ENCODE measurements around the gene TXNRD1.
A peak's percentile ranks its signal among the peaks of the same experiment; 100 is the strongest.
"Not testable (repeated sequence)": the region's sequence is repeated elsewhere in the genome, so short reads cannot be mapped to it uniquely, and the experiment has no call there.

Gene TXNRD1

DNA sequence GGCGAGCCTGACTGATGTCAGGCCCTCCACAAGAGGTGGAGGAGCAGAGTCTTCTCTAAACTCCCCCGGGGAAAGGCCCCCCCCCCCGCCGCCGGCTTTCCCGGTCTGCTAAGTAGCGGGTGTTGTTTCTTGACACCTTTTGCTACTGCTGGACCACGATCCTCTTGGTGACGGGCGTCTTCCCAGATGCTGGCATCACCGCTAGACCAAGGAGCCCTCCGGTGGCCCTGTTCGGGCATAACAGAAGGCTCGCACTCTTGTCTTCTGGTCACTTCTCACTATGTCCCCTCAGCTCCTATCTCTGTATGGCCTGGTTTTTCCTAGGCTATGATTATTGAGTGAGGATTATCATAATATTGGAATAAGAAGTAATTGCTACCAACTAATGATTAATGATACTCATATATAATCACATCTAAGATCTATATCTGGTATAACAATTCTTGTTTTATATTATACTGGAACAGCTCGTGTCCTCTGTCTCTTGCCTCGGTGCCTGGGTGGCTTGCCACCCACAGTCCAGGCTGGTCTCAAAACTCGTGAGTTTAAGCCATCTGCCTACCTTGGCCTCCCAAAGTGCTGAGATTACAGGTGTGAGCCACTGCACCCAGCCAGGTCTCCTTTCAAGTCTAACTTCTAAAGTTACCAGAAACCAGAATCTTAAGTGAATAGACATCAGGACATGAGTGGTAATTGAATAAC is 78.7 kb downstream of the TXNRD1 start:
- H3K4me3 Mint-ChIP-seq; H3K27ac Mint-ChIP-seq (ENCODE audit: low read depth); ATAC-seq (replicated peaks; ENCODE audit: extremely low read depth, poor library complexity, severe bottlenecking); H3K9me3 Mint-ChIP-seq; H3K27me3 Mint-ChIP-seq; DNase-seq (ENCODE audit: low spot score in 2 of 2): not testable (repeated sequence)
- H3K4me1 Mint-ChIP-seq = peaks cover 33% of the 10 kb centered on the region
- H3K36me3 Mint-ChIP-seq (ENCODE audit: insufficient read depth) = peaks cover 28% of the 10 kb centered on the region

DNA sequence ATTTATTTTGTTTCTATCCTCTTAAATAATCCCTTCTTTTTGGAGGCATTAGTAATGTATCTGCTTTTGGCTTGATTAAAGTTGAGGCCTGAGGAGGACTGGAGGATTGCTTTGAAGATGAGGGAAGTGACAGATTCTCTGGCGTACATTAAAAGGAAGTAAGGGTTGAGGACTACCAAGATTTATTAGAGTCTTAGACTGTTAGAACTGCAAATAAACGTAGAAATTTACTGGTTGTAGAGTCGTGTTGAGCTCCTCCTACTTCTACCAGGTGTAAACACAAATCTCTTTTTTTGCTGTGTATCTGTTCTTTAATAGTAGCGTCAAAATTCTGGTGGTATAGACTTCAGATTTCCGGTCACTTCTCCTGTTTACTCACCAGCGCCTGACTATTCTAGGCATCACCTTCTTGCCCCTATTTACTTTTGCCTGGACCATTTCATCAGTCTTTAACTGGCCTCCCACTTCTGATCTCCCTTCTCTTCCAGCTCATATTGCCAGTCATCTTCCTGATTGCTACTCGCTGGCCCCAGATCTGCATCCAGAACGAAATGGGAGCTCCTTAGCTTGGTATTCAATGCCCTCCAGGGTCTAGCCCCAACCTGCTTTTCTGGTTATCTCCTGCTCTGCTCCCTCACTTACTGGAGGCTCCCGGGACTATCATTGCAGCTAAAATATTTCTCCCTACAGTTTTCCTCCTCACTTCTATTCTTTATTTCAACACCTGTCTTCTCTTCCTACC is 79.5 kb downstream of the TXNRD1 start:
- DNase-seq (ENCODE audit: low spot score in 2 of 2) (no peak), ATAC-seq (replicated peaks; ENCODE audit: extremely low read depth, poor library complexity, severe bottlenecking) (no peak)
- no peak overlapping the region for H3K4me3 Mint-ChIP-seq
- H3K9me3 Mint-ChIP-seq = no peaks in the 10 kb centered on the region
- H3K27me3 Mint-ChIP-seq = no peaks in the 10 kb centered on the region
- peaks cover 32% of the 10 kb centered on the region for H3K36me3 Mint-ChIP-seq (ENCODE audit: insufficient read depth)
- H3K27ac Mint-ChIP-seq (ENCODE audit: low read depth) = no peak overlapping the region
- H3K4me1 Mint-ChIP-seq = peaks cover 34% of the 10 kb centered on the region

DNA sequence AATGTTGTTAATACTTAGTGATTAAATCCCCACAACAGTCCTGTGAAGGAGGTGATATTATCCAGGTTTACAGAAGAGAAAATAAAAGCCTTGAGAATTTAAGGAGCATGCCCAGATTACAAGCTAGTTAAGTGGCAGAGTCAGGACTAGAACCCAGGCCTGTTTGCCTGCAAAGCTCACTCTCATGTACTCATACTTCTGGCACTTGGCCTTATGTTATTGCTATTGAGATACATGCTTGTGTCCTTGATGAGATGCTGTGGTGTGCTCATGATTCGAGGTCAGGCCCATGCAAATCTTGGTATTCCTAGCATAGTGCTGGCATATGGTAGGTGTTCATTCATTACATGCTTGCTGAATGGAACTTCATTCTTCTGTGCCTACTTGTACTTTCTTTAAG is 80.4 kb downstream of the TXNRD1 start:
- peaks cover 37% of the 10 kb centered on the region for H3K4me1 Mint-ChIP-seq
- no peaks in the 10 kb centered on the region for H3K9me3 Mint-ChIP-seq
- no peak overlapping the region for H3K4me3 Mint-ChIP-seq
- no peaks in the 10 kb centered on the region for H3K27me3 Mint-ChIP-seq
- ATAC-seq (replicated peaks; ENCODE audit: extremely low read depth, poor library complexity, severe bottlenecking) (no peak), DNase-seq (ENCODE audit: low spot score in 2 of 2) (no peak)
- H3K27ac Mint-ChIP-seq (ENCODE audit: low read depth) = no peak overlapping the region
- H3K36me3 Mint-ChIP-seq (ENCODE audit: insufficient read depth) = peaks cover 32% of the 10 kb centered on the region

DNA sequence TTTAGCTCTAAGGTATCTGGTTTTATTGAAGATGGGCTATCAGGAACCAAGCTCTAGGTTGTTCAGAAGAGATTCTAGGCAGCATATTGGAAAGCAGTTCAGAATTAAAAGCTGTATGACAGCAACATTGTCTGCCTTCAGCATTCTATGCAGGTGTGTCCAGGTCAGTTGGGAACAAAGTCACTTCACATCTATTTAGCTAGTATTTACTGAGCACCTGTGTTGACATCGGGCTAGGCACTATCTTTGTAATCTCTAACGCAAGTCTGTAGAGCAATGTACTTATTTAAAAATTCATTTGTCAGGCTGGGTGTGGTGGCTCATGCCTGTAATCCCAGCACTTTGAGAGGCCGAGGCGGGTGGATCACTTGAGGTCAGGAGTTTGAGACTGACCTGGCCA is 81.1 kb downstream of the TXNRD1 start:
- DNase-seq (ENCODE audit: low spot score in 2 of 2) (no peak), ATAC-seq (replicated peaks; ENCODE audit: extremely low read depth, poor library complexity, severe bottlenecking) (no peak)
- Mint-ChIP-seq H3K36me3 (ENCODE audit: insufficient read depth) (peaks cover 29% of the 10 kb centered on the region), H3K27me3 (no peaks in the 10 kb centered on the region), H3K4me1 (peaks cover 37% of the 10 kb centered on the region), H3K9me3 (no peaks in the 10 kb centered on the region), H3K4me3 (no peak overlapping the region), H3K27ac (ENCODE audit: low read depth) (no peak overlapping the region)

DNA sequence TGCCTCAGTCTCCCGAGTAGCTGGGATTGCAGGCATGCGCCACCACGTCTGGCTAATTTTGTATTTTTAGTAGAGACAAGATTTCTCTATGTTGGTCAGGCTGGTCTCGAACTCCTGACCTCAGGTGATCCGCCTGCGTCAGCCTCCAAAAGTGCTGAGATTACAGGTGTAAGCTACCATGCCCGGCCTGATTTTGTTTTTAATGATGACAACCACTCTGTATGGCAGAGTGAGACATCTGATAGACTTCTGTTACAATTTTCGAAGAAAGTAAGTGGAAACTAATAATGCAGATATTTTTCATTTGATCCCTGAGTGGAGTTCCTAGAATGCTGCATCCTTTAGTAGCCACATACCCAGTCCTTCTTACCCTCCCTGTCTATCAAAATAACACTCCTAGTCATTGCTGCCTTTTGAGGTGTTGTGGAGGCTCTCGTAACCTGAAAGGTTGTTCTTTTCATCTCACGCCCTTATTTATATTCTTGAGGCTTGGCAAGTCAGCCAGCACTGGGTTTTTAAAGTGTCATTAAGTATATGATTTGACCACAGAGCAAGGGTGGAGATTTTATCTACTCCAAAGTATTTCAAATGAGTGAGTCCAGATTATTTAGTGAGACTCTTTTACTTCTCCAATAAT is 82.0 kb downstream of the TXNRD1 start:
- H3K27ac Mint-ChIP-seq (ENCODE audit: low read depth) = no peak overlapping the region
- no peak for DNase-seq (ENCODE audit: low spot score in 2 of 2)
- no peak overlapping the region for H3K4me3 Mint-ChIP-seq
- H3K9me3 Mint-ChIP-seq = no peaks in the 10 kb centered on the region
- H3K27me3 Mint-ChIP-seq = no peaks in the 10 kb centered on the region
- H3K36me3 Mint-ChIP-seq (ENCODE audit: insufficient read depth) = peaks cover 29% of the 10 kb centered on the region
- ATAC-seq (replicated peaks; ENCODE audit: extremely low read depth, poor library complexity, severe bottlenecking) = no peak
- peaks cover 36% of the 10 kb centered on the region for H3K4me1 Mint-ChIP-seq

DNA sequence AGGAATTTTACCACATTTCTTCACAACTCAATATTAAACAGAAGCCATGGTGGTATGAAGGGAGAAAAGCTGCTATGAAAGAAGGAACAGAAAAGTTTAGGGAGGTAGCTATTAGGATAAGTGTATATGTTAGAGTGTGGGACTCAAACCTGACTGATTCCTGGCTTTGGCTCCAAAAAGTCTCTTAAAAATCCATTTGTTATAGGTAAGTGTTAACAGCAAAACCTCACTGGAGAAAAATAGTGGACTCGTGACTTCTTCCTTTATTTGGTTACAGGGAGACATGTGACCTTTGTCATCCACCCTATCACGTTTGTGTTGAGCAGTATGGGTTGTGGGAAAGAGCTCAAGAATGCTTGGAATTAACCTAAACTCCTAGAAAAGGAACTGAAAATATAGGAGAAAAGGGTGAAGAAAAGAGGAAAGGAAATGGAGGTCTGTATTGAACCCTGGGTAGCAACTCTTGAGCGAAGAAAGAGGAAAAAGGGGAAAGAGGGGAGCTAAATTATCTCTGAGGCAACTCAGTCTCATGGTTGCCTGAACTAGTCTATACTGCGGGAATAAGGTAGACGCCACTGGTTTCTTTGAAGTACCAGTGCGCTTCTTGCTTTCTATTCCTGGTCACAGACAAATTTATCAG is 84.4 kb downstream of the TXNRD1 start:
- DNase-seq (ENCODE audit: low spot score in 2 of 2) (no peak), ATAC-seq (replicated peaks; ENCODE audit: extremely low read depth, poor library complexity, severe bottlenecking) (no peak)
- peaks cover 38% of the 10 kb centered on the region for H3K4me1 Mint-ChIP-seq
- no peaks in the 10 kb centered on the region for H3K27me3 Mint-ChIP-seq
- no peak overlapping the region for H3K27ac Mint-ChIP-seq (ENCODE audit: low read depth)
- no peaks in the 10 kb centered on the region for H3K9me3 Mint-ChIP-seq
- H3K36me3 Mint-ChIP-seq (ENCODE audit: insufficient read depth) = peaks cover 25% of the 10 kb centered on the region
- no peak overlapping the region for H3K4me3 Mint-ChIP-seq

DNA sequence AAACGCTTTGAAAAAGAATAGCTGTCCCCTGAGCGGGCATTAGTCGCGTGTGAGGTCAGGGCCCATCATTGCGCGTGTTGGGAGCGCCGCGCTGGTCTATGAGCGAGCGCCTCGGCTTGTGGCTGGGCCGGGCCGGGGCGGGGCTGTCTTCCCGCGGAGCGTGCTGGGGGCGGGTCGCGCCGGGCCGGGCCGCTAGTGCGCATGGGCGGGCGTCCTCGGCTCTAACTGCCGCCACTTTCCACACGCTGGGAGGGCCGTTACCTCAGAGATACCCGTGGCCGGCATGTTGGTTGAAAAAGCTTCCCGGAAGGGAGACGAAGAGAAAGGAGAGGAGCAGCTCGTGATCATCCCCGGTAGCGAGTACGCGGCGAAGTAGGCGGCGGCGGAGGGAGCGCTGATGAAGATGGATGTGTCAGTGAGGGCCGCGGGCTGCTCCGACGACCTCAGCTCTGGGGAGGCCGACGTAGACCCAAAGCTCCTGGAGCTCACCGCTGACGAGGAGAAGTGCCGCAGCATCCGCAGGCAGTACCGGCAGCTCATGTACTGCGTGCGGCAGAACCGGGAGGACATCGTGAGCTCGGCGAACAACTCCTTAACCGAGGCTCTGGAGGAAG is 88.1 kb downstream of the TXNRD1 start, which contains the start of gene EID3:
Gene EID3 (plus strand): TSS at position 202 of the 614 bp plus-strand sequence. CDS start 196 bp downstream, at position 398.
- H3K4me1 Mint-ChIP-seq = peaks cover 49% of the 10 kb centered on the region
- H3K4me3 Mint-ChIP-seq = peak within 1 kb of the TSS; percentile 88
- H3K36me3 Mint-ChIP-seq (ENCODE audit: insufficient read depth) = peaks cover 12% of the 10 kb centered on the region
- ATAC-seq (replicated peaks; ENCODE audit: extremely low read depth, poor library complexity, severe bottlenecking) (peak; percentile 93), DNase-seq (ENCODE audit: low spot score in 2 of 2) (peak; percentile 81 to 82)
- H3K27ac Mint-ChIP-seq (ENCODE audit: low read depth) = peak within 1 kb of the TSS; percentile 97
- H3K27me3 Mint-ChIP-seq = no peaks in the 10 kb centered on the region
- H3K9me3 Mint-ChIP-seq = no peaks in the 10 kb centered on the region

DNA sequence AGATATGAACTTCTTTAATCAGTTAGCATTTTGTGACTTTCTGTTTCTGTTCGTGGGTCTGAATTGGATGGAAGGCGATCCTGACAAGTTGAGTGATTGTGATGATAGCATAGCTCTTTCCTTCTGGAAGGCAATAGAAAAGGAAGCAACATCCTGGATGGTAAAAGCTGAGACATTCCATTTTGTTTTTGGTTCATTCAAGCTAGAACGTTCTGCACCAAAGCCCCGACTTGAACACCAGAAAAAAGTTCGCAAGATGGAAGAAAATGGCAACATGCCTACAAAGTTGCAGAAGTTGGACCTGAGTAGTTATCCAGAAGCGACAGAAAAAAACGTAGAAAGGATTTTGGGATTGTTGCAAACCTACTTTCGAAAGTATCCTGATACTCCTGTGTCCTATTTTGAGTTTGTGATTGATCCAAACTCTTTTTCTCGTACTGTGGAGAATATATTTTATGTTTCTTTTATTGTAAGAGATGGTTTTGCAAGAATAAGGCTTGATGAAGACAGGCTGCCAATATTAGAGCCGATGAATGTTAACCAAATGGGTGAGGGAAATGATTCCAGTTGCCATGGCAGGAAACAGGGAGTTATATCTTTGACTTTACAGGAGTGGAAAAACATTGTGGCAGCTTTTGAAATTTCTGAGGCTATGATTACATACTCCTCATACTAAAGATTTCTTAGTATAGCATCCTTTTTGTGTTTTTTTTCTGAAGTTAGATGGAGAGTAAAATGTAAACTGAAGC is 88.9 kb downstream of the TXNRD1 start:
- no peak for DNase-seq (ENCODE audit: low spot score in 2 of 2)
- ATAC-seq (replicated peaks; ENCODE audit: extremely low read depth, poor library complexity, severe bottlenecking) = no peak
- Mint-ChIP-seq H3K27ac (ENCODE audit: low read depth) (peak overlapping the region; percentile 97), H3K4me3 (peak overlapping the region; percentile 88), H3K27me3 (no peaks in the 10 kb centered on the region), H3K4me1 (peaks cover 49% of the 10 kb centered on the region), H3K9me3 (no peaks in the 10 kb centered on the region), H3K36me3 (ENCODE audit: insufficient read depth) (peaks cover 10% of the 10 kb centered on the region)

DNA sequence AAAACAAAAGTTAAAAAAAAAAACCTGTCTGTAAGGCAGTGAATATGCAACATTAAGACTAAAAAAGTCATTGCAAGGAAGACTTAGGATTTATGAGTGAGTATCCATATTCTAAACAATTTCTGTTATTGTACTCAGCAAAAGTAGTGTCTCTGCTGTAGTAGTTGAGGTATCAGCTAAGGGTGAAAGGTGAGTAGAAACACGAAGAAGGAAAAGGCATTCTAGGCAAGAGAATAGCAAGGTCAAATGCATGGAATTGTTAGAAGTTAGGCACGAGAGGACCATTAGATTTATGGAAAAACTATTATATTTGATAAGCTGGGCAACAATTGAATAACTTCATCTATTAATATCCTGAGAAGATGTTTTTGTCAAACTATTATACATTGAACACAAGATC is 89.8 kb downstream of the TXNRD1 start:
- DNase-seq (ENCODE audit: low spot score in 2 of 2) (no peak), ATAC-seq (replicated peaks; ENCODE audit: extremely low read depth, poor library complexity, severe bottlenecking) (no peak)
- Mint-ChIP-seq H3K4me1 (peaks cover 49% of the 10 kb centered on the region), H3K9me3 (no peaks in the 10 kb centered on the region), H3K27me3 (no peaks in the 10 kb centered on the region), H3K4me3 (no peak overlapping the region), H3K36me3 (ENCODE audit: insufficient read depth) (peaks cover 7% of the 10 kb centered on the region), H3K27ac (ENCODE audit: low read depth) (no peak overlapping the region)

DNA sequence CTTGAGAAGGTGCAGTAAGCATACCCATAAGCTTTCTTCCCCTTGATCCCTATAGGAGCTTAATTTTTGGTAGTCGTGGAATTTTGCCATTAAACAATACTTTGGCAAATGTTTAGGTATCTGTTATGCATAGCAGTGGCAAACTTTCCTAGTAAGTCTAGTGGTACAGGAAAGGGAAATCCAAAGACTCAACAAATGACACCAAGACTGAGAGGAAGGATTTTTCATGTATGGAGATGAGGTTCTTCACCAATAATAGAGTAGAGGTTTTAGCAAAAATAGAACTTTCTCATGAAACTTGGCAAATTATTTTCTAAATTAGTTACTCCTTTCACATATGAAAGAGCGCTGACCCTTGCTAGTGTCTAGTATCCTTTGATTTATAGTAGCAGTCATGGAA is 90.8 kb downstream of the TXNRD1 start:
- Mint-ChIP-seq H3K27ac (ENCODE audit: low read depth) (no peak overlapping the region), H3K27me3 (no peaks in the 10 kb centered on the region), H3K4me3 (no peak overlapping the region), H3K9me3 (no peaks in the 10 kb centered on the region), H3K36me3 (ENCODE audit: insufficient read depth) (peaks cover 7% of the 10 kb centered on the region), H3K4me1 (peaks cover 48% of the 10 kb centered on the region)
- ATAC-seq (replicated peaks; ENCODE audit: extremely low read depth, poor library complexity, severe bottlenecking) = no peak
- DNase-seq (ENCODE audit: low spot score in 2 of 2) = no peak

DNA sequence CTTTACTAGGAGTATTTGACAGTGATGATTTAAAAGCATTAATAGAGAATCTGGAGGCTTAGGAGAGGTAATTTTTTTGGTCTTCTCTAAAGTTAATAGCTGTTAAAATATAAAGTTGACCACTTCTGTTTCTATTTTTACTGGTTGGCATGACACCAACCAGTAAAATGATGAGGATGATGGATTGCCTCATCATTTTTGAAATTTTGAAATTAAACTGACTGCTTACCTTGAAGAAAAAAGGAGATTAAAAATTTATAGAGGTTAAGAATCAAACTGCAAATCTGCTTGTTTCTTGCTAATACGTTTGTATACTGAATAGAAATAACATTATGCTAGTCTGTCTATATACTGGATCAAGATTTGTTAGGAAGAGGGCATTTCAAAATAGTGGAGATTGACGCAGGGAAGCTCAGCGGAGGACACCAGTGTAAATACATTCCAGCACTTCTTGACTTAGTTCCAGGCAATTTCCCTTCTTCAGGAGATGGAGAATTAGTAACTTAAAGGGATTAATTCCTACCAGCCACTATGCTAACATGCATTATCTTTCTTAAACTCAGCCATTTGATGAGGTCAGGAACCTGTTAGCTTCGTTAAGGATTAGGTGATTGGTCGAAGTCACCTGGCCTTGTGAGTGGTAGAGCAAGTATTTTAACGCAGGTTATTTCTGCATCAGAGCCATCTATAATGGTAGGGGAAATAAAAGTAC is 91.5 kb downstream of the TXNRD1 start:
- ATAC-seq (replicated peaks; ENCODE audit: extremely low read depth, poor library complexity, severe bottlenecking) = no peak
- Mint-ChIP-seq H3K4me3 (no peak overlapping the region), H3K27ac (ENCODE audit: low read depth) (peak overlapping the region; percentile 18), H3K9me3 (no peaks in the 10 kb centered on the region), H3K4me1 (peaks cover 48% of the 10 kb centered on the region), H3K36me3 (ENCODE audit: insufficient read depth) (peaks cover 9% of the 10 kb centered on the region), H3K27me3 (no peaks in the 10 kb centered on the region)
- DNase-seq (ENCODE audit: low spot score in 2 of 2) = no peak

Measured in central memory CD8-positive, alpha-beta T cell (primary cell).